Neuronal stem cell (in vitro differentiated cells): ENCODE measurements around the gene SETX.

Experiments
- DNase-seq: peaks from one replicate; pipeline ENCODE4 v3.0.0-alpha.2; 2013; ENCODE audit warnings: low spot score
- H2AFZ ChIP-seq: one replicate; pipeline ENCODE4 v1.6.1; 2013; ENCODE audit warnings: mild to moderate bottlenecking, low read length, inconsistent platforms
- H2AK5ac ChIP-seq: 2 replicates; pipeline ENCODE4 v1.6.1; 2013; ENCODE audit warnings: low read depth, mild to moderate bottlenecking, inconsistent platforms, low read length, moderate library complexity, mixed read lengths
- H2BK120ac ChIP-seq: 2 replicates; pipeline ENCODE4 v1.6.1; 2013; ENCODE audit warnings: low read depth, mild to moderate bottlenecking, inconsistent platforms, low read length, moderate library complexity, mixed read lengths
- H2BK12ac ChIP-seq: one replicate; pipeline ENCODE4 v1.6.1; 2013; ENCODE audit warnings: low read length, inconsistent platforms
- H2BK15ac ChIP-seq: 2 replicates; pipeline ENCODE4 v1.6.1; 2013; ENCODE audit warnings: mild to moderate bottlenecking, low read length, inconsistent platforms, mixed read lengths
- H2BK5ac ChIP-seq: one replicate; pipeline ENCODE4 v1.6.1; 2013; ENCODE audit warnings: inconsistent platforms, mild to moderate bottlenecking, low read length, moderate library complexity
- H3K14ac ChIP-seq: one replicate; pipeline ENCODE4 v1.6.1; 2013; ENCODE audit warnings: low read length, inconsistent platforms
- H3K18ac ChIP-seq: 2 replicates; pipeline ENCODE4 v1.6.1; 2013; ENCODE audit warnings: low read length, inconsistent platforms
- H3K23ac ChIP-seq: 2 replicates; pipeline ENCODE4 v1.6.1; 2013; ENCODE audit warnings: low read depth, mild to moderate bottlenecking, mixed read lengths, low read length, inconsistent platforms; ENCODE audit not compliant: poor library complexity
- H3K27ac ChIP-seq: replicated peaks from 3 replicates; pipeline ENCODE4 v1.5.1; 2013; ENCODE audit warnings: low read length, inconsistent platforms
- H3K27me3 ChIP-seq, 3 experiments: 2 replicates each; pipeline ENCODE4 v1.6.1; 2013; ENCODE audit warnings: low read length in 3 of 3, mild to moderate bottlenecking in 2 of 3, inconsistent platforms in 1 of 3, low read depth in 1 of 3, mixed read lengths in 1 of 3, moderate library complexity in 1 of 3; ENCODE audit not compliant: control insufficient read depth in 3 of 3, insufficient read depth in 3 of 3
- H3K36me3 ChIP-seq, 2 donors: replicated peaks in 1 of 2; 2 replicates each; pipeline ENCODE4 v1.6.1; 2013; ENCODE audit warnings: low read length in 2 of 2; ENCODE audit not compliant: control insufficient read depth in 2 of 2, insufficient read depth in 2 of 2
- H3K4ac ChIP-seq: 2 replicates; pipeline ENCODE4 v1.6.1; 2013; ENCODE audit warnings: inconsistent platforms, mild to moderate bottlenecking, low read length, moderate library complexity
- H3K4me1 ChIP-seq, 2 donors: 1 replicate in 1 of 2; 2 replicates in 1 of 2; pipeline ENCODE4 v1.6.1; 2013; ENCODE audit warnings: low read length in 2 of 2, low read depth in 1 of 2; ENCODE audit not compliant: control insufficient read depth in 2 of 2, insufficient read depth in 1 of 2
- H3K4me2 ChIP-seq: one replicate; pipeline ENCODE4 v1.6.1; 2013; ENCODE audit warnings: mild to moderate bottlenecking, low read length, inconsistent platforms; ENCODE audit not compliant: insufficient read depth, poor library complexity, severe bottlenecking
- H3K4me3 ChIP-seq, 2 donors: 2 replicates each; pipeline ENCODE4 v1.5.1; 2013; ENCODE audit warnings: low read length in 2 of 2, mild to moderate bottlenecking in 2 of 2, inconsistent platforms in 1 of 2, moderate library complexity in 1 of 2
- H3K79me1 ChIP-seq: one replicate; pipeline ENCODE4 v1.6.1; 2013; ENCODE audit warnings: low read depth, mild to moderate bottlenecking, inconsistent platforms, low read length, moderate library complexity
- H3K9ac ChIP-seq: one replicate; pipeline ENCODE4 v1.6.1; 2013; ENCODE audit warnings: mild to moderate bottlenecking, low read depth, low read length, inconsistent platforms; ENCODE audit not compliant: poor library complexity
- H3K9me3 ChIP-seq, 2 donors: replicated peaks in 1 of 2; 2 replicates each; pipeline versions ENCODE3 to v1.6.1; 2013; ENCODE audit warnings: low read length in 2 of 2, mild to moderate bottlenecking in 2 of 2, inconsistent platforms in 1 of 2, low read depth in 1 of 2, mixed read lengths in 1 of 2, moderate library complexity in 1 of 2; ENCODE audit not compliant: control insufficient read depth in 2 of 2, insufficient read depth in 1 of 2
- H4K8ac ChIP-seq: one replicate; pipeline ENCODE4 v1.6.1; 2013; ENCODE audit warnings: low read depth, mild to moderate bottlenecking, inconsistent platforms, low read length, moderate library complexity
- H4K91ac ChIP-seq: one replicate; pipeline ENCODE4 v1.6.1; 2013; ENCODE audit warnings: low read length, low read depth, mild to moderate bottlenecking, inconsistent platforms; ENCODE audit not compliant: poor library complexity
- WGBS, 2 donors: extraction: QIAGEN DNeasy Blood & Tissue Kit; methylation state at CpG; one replicate each; pipeline ENCODE4 v1.1.7; 2013; ENCODE audit warnings: missing lambda C conversion rate in 2 of 2, mixed read lengths in 1 of 2; ENCODE audit not compliant: insufficient read length in 2 of 2, insufficient replicate concordance in 1 of 2; ENCODE audit errors: extremely low coverage in 2 of 2; 5-methylcytosine and 5-hydroxymethylcytosine counted together

The SETX gene

GRCh38 chr9:132268725-132269352 lies 85.9 kb downstream of the SETX start:
- Histone ChIP-seq H3K79me1 (no peaks in the 10 kb centered on the region), H3K4ac (no peak overlapping the region), H3K27ac (peak overlapping the region; percentile 30), H3K18ac (no peak overlapping the region), H3K9me3 (no peaks in the 10 kb centered on the region), H3K9ac (no peak overlapping the region), H2AFZ (no peak overlapping the region), H2AK5ac (no peak overlapping the region), H2BK12ac (no peak overlapping the region), H2BK120ac (no peak overlapping the region), H4K91ac (no peak overlapping the region), H2BK15ac (no peak overlapping the region), H3K27me3 (no peaks in the 10 kb centered on the region), H3K4me3 (no peak overlapping the region), H2BK5ac (no peak overlapping the region), H3K36me3 (peaks cover 22 to 94% of the 10 kb centered on the region in 2 donors), H3K4me2 (no peak overlapping the region), H3K23ac (no peak overlapping the region), H4K8ac (no peak overlapping the region), H3K14ac (no peak overlapping the region), H3K4me1 (no peaks in the 10 kb centered on the region)
- WGBS, 2 donors, result no CpG with 5 or more reads among the region's 10 CpGs
- DNase-seq, result peak; percentile 71

GRCh38 chr9:132267660-132268059 lies 87.1 kb downstream of the SETX start:
- H3K36me3 ChIP-seq, result peaks cover 22 to 94% of the 10 kb centered on the region in 2 donors
- no peak overlapping the region for H2AK5ac ChIP-seq
- no peak overlapping the region for H2BK15ac ChIP-seq
- no peak for DNase-seq
- H3K79me1 ChIP-seq, result no peaks in the 10 kb centered on the region
- H2BK5ac ChIP-seq, result no peak overlapping the region
- H3K4me1 ChIP-seq, result no peaks in the 10 kb centered on the region
- H2BK120ac ChIP-seq, result no peak overlapping the region
- H3K4me2 ChIP-seq, result no peak overlapping the region
- H3K9ac ChIP-seq, result no peak overlapping the region
- H3K23ac ChIP-seq, result no peak overlapping the region
- no peak overlapping the region for H3K18ac ChIP-seq
- no CpG with 5 or more reads among the region's 3 CpGs for WGBS, 2 donors
- no peaks in the 10 kb centered on the region for H3K9me3 ChIP-seq
- H4K91ac ChIP-seq, result no peak overlapping the region
- H3K14ac ChIP-seq, result no peak overlapping the region
- no peaks in the 10 kb centered on the region for H3K27me3 ChIP-seq
- no peak overlapping the region for H3K27ac ChIP-seq
- no peak overlapping the region for H4K8ac ChIP-seq
- H2AFZ ChIP-seq, result no peak overlapping the region
- no peak overlapping the region for H3K4me3 ChIP-seq
- H3K4ac ChIP-seq, result no peak overlapping the region
- no peak overlapping the region for H2BK12ac ChIP-seq

- Histone ChIP-seq H3K27ac (no peak overlapping the region), H4K8ac (no peak overlapping the region), H2BK15ac (no peak overlapping the region), H2AFZ (no peak overlapping the region), H3K4ac (no peak overlapping the region), H3K14ac (no peak overlapping the region), H3K9ac (no peak overlapping the region), H3K36me3 (peaks cover 18 to 95% of the 10 kb centered on the region in 2 donors), H3K4me3 (no peak overlapping the region), H2BK5ac (no peak overlapping the region), H3K79me1 (no peaks in the 10 kb centered on the region), H2AK5ac (no peak overlapping the region), H3K4me2 (no peak overlapping the region), H4K91ac (no peak overlapping the region), H3K27me3 (no peaks in the 10 kb centered on the region), H2BK120ac (no peak overlapping the region), H3K23ac (no peak overlapping the region), H3K18ac (no peak overlapping the region), H3K4me1 (no peaks in the 10 kb centered on the region), H3K9me3 (no peaks in the 10 kb centered on the region), H2BK12ac (no peak overlapping the region)
- WGBS, 2 donors, result no CpG with 5 or more reads among the region's 3 CpGs
- DNase-seq, result no peak
Measured at GRCh38 chr9:132266017-132266416, 88.8 kb downstream of the SETX start.

GRCh38 chr9:132260846-132261245 lies 93.9 kb downstream of the SETX start:
- Histone ChIP-seq H3K23ac (no peak overlapping the region), H3K36me3 (peaks cover 9 to 46% of the 10 kb centered on the region in 2 donors), H3K9ac (no peak overlapping the region), H2BK12ac (no peak overlapping the region), H3K14ac (no peak overlapping the region), H3K18ac (no peak overlapping the region), H3K27me3 (no peaks in the 10 kb centered on the region), H3K4ac (no peak overlapping the region), H2AK5ac (no peak overlapping the region), H2BK5ac (no peak overlapping the region), H4K8ac (no peak overlapping the region), H3K4me3 (no peak overlapping the region), H3K4me2 (no peak overlapping the region), H3K4me1 (no peaks in the 10 kb centered on the region), H3K79me1 (peaks cover 3% of the 10 kb centered on the region), H2BK15ac (no peak overlapping the region), H2AFZ (no peak overlapping the region), H2BK120ac (no peak overlapping the region), H3K9me3 (no peaks in the 10 kb centered on the region), H3K27ac (no peak overlapping the region), H4K91ac (no peak overlapping the region)
- no CpG with 5 or more reads among the region's 3 CpGs for WGBS, 2 donors
- no peak for DNase-seq
